Colonic mucosa (tissue), 4 donors: Measurements from ENCODE around the gene GRM5. TPM values are rescaled to one million over a fixed set of nuclear protein-coding genes. Genes with fewer than 3 reads are reported as not detected.

Source experiments
- DNase-seq: peaks from one replicate; pipeline ENCODE4 v3.0.0-alpha.2; 2020
- H3K27ac ChIP-seq: fragments of 200-600 bp; one replicate; pipeline ENCODE4 v1.8.0; 2021
- H3K27me3 ChIP-seq: fragments of 200-600 bp; one replicate; pipeline ENCODE4 v1.8.0; 2021
- H3K36me3 ChIP-seq: fragments of 200-600 bp; one replicate; pipeline ENCODE4 v1.8.0; 2021
- H3K4me1 ChIP-seq: fragments of 200-600 bp; one replicate; pipeline ENCODE4 v1.8.0; 2021; ENCODE audit warnings: mild to moderate bottlenecking
- H3K4me3 ChIP-seq: fragments of 200-600 bp; one replicate; pipeline ENCODE4 v1.8.0; 2021
- H3K9ac ChIP-seq, 2 donors: one replicate each; pipeline ENCODE4 v1.7.0; 2013; ENCODE audit warnings: control low read depth in 2 of 2, low read depth in 2 of 2, low read length in 2 of 2
- H3K9me3 ChIP-seq: fragments of 200-600 bp; one replicate; pipeline ENCODE4 v1.8.0; 2021
- CTCF ChIP-seq: fragments of 200-600 bp; IDR thresholded peaks from one replicate; pipeline ENCODE4 v1.8.0; 2022; ENCODE audit warnings: antibody characterized with exemption, mild to moderate bottlenecking
- intact Hi-C: fragments of 100-400 bp; cut with DNase I; formaldehyde crosslinking; loops from one replicate; pipeline ENCODE4 v1.14.1; 2022
- total RNA-seq, 2 donors: library from RNA; stranded (reverse); fragmentation: NEBNext Ultra II Directional in 1 of 2; extraction: Animal tissue kit (Norgen Biotek cat#: 25700) in 1 of 2; gene quantifications; one replicate each; pipeline ENCODE4 v1.2.1, GENCODE V29; 2021
- donor health status: healthy.
- donor health status: DM: no; HTN: no; CAD: no.
- donor health status: DM: no; HTN: no; CAD: no.

GRM5 gene
- total RNA-seq, 2 donors from 2014 or later = not detected

GRCh38 chr11:88656283-88656682 lies 409.5 kb downstream of the GRM5 start:
- intact Hi-C loops = no loop called here
- DNase-seq = no peak
- H3K27me3 ChIP-seq = no peaks in the 10 kb centered on the region
- no peaks in the 10 kb centered on the region for H3K4me1 ChIP-seq
- TF ChIP-seq CTCF = no peak
- no peaks in the 10 kb centered on the region for H3K9me3 ChIP-seq
- H3K4me3 ChIP-seq = no peak overlapping the region
- H3K9ac ChIP-seq = no peak overlapping the region
- no peaks in the 10 kb centered on the region for H3K36me3 ChIP-seq
- H3K27ac ChIP-seq = no peak overlapping the region

GRCh38 chr11:88655656-88656055 lies 410.1 kb downstream of the GRM5 start:
- no peak for TF ChIP-seq CTCF
- no peak overlapping the region for H3K9ac ChIP-seq
- H3K27ac ChIP-seq = no peak overlapping the region
- DNase-seq = no peak
- H3K36me3 ChIP-seq = no peaks in the 10 kb centered on the region
- no peaks in the 10 kb centered on the region for H3K4me1 ChIP-seq
- no peaks in the 10 kb centered on the region for H3K27me3 ChIP-seq
- H3K4me3 ChIP-seq = no peak overlapping the region
- intact Hi-C loops = no loop called here
- no peaks in the 10 kb centered on the region for H3K9me3 ChIP-seq

- Histone ChIP-seq H3K9me3 (no peaks in the 10 kb centered on the region), H3K36me3 (no peaks in the 10 kb centered on the region), H3K27me3 (no peaks in the 10 kb centered on the region), H3K9ac (no peak overlapping the region), H3K27ac (no peak overlapping the region), H3K4me1 (no peaks in the 10 kb centered on the region), H3K4me3 (no peak overlapping the region)
- TF ChIP-seq CTCF = no peak
- no peak for DNase-seq
- intact Hi-C loops = no loop called here
Observed at GRCh38 chr11:88655196-88655595, 410.6 kb downstream of the GRM5 start.

- Histone ChIP-seq H3K27me3 (no peaks in the 10 kb centered on the region), H3K9ac (no peak overlapping the region), H3K27ac (no peak overlapping the region), H3K4me1 (no peaks in the 10 kb centered on the region), H3K36me3 (no peaks in the 10 kb centered on the region), H3K9me3 (no peaks in the 10 kb centered on the region), H3K4me3 (no peak overlapping the region)
- DNase-seq = no peak
- TF ChIP-seq CTCF = no peak
- intact Hi-C loops = no loop called here
Observed at GRCh38 chr11:88651556-88651955, 414.2 kb downstream of the GRM5 start.

GRCh38 chr11:88644724-88645123 lies 421.1 kb downstream of the GRM5 start:
- H3K27me3 ChIP-seq = no peaks in the 10 kb centered on the region
- DNase-seq = no peak
- no peaks in the 10 kb centered on the region for H3K9me3 ChIP-seq
- H3K4me1 ChIP-seq = no peaks in the 10 kb centered on the region
- intact Hi-C loops = no loop called here
- no peak overlapping the region for H3K9ac ChIP-seq
- no peaks in the 10 kb centered on the region for H3K36me3 ChIP-seq
- H3K27ac ChIP-seq = no peak overlapping the region
- no peak overlapping the region for H3K4me3 ChIP-seq
- no peak for TF ChIP-seq CTCF

- Histone ChIP-seq H3K4me3 (no peak overlapping the region), H3K27me3 (no peaks in the 10 kb centered on the region), H3K36me3 (no peaks in the 10 kb centered on the region), H3K4me1 (no peaks in the 10 kb centered on the region), H3K9me3 (no peaks in the 10 kb centered on the region), H3K9ac (no peak overlapping the region), H3K27ac (no peak overlapping the region)
- DNase-seq = no peak
- TF ChIP-seq CTCF = no peak
- intact Hi-C loops = no loop called here
Observed at GRCh38 chr11:88632163-88632562, 433.6 kb downstream of the GRM5 start.
